Activated T-helper 1 cell treated with anti-CD3 and anti-CD28 coated beads, Interleukin-12 subunit alpha, Interleukin-12 subunit beta, Interleukin-2, Interleukin-4 antibody, amounts not matched to agents 30 ng/mL and 10 ng/mL and 1 ng/mL, durations not matched to agents 14 hours and 24 hours and 36 hours (primary cell): ENCODE data around the gene NPL. TPM values are rescaled to one million over a fixed set of nuclear protein-coding genes. Genes with fewer than 3 reads are reported as not detected.
A peak's percentile ranks its signal among the peaks of the same experiment; 100 is the strongest.

Source experiments
- DNase-seq: peaks from one replicate; pipeline ENCODE4 v3.0.0; 2021; ENCODE audit warnings: low spot score
- H3K27ac Mint-ChIP-seq: one replicate; pipeline ENCODE4 v1.8.0; 2021; ENCODE audit warnings: mild to moderate bottlenecking, mixed read lengths
- H3K27me3 Mint-ChIP-seq: one replicate; pipeline ENCODE4 v1.8.0; 2022; ENCODE audit warnings: mild to moderate bottlenecking, moderate library complexity, mixed read lengths; ENCODE audit not compliant: insufficient read depth
- H3K36me3 Mint-ChIP-seq: one replicate; pipeline ENCODE4 v1.8.0; 2021; ENCODE audit warnings: low read depth, mixed read lengths
- H3K4me1 Mint-ChIP-seq: one replicate; pipeline ENCODE4 v1.8.0; 2021; ENCODE audit warnings: low read depth, mixed read lengths
- H3K4me3 Mint-ChIP-seq: one replicate; pipeline ENCODE4 v1.8.0; 2021; ENCODE audit warnings: mild to moderate bottlenecking, moderate library complexity, mixed read lengths
- H3K9me3 Mint-ChIP-seq: one replicate; pipeline ENCODE4 v1.8.0; 2021; ENCODE audit warnings: mixed read lengths
- intact Hi-C: fragments of 100-400 bp; cut with micrococcal nuclease; formaldehyde crosslinking; loops from one replicate; pipeline ENCODE4 v1.15.1; 2024
- total RNA-seq: library from RNA; stranded (reverse); gene quantifications from 2 replicates; pipeline ENCODE4 v1.2.3, GENCODE V29; 2022

NPL gene
- total RNA-seq, 1 donor from 2014 or later = 6.9 TPM

GRCh38 chr1:182809414-182809957, 19.9 kb downstream of the NPL start:
- Mint-ChIP-seq H3K4me3 (no peak overlapping the region), H3K36me3 (no peaks in the 10 kb centered on the region), H3K9me3 (no peaks in the 10 kb centered on the region), H3K27me3 (no peaks in the 10 kb centered on the region), H3K27ac (no peak overlapping the region), H3K4me1 (no peaks in the 10 kb centered on the region)
- DNase-seq = no peak
- intact Hi-C loops = no loop called here

GRCh38 chr1:182811975-182812722, 22.6 kb downstream of the NPL start:
- H3K4me1 Mint-ChIP-seq = peaks cover 4% of the 10 kb centered on the region
- H3K27ac Mint-ChIP-seq = no peak overlapping the region
- no peaks in the 10 kb centered on the region for H3K27me3 Mint-ChIP-seq
- H3K9me3 Mint-ChIP-seq = no peaks in the 10 kb centered on the region
- intact Hi-C loops = no loop called here
- DNase-seq = no peak
- H3K36me3 Mint-ChIP-seq = peaks cover 2% of the 10 kb centered on the region
- no peak overlapping the region for H3K4me3 Mint-ChIP-seq

GRCh38 chr1:182816863-182817262, 27.3 kb downstream of the NPL start:
- Mint-ChIP-seq H3K4me3 (no peak overlapping the region), H3K36me3 (peaks cover 9% of the 10 kb centered on the region), H3K27me3 (no peaks in the 10 kb centered on the region), H3K4me1 (peaks cover 4% of the 10 kb centered on the region), H3K27ac (no peak overlapping the region), H3K9me3 (no peaks in the 10 kb centered on the region)
- intact Hi-C loops = no loop called here
- DNase-seq = no peak

- Mint-ChIP-seq H3K27ac (no peak overlapping the region), H3K27me3 (peaks cover 3% of the 10 kb centered on the region), H3K36me3 (peaks cover 13% of the 10 kb centered on the region), H3K9me3 (no peaks in the 10 kb centered on the region), H3K4me1 (peaks cover 4% of the 10 kb centered on the region), H3K4me3 (no peak overlapping the region)
- intact Hi-C loops = no loop called here
- no peak for DNase-seq
Observed at GRCh38 chr1:182817802-182818201, 28.2 kb downstream of the NPL start.

- Mint-ChIP-seq H3K4me3 (no peak overlapping the region), H3K36me3 (peaks cover 14% of the 10 kb centered on the region), H3K27me3 (peaks cover 6% of the 10 kb centered on the region), H3K27ac (no peak overlapping the region), H3K4me1 (no peaks in the 10 kb centered on the region), H3K9me3 (no peaks in the 10 kb centered on the region)
- DNase-seq = no peak
- intact Hi-C loops = no loop called here
Observed at GRCh38 chr1:182823220-182823619, 33.6 kb downstream of the NPL start.

- Mint-ChIP-seq H3K36me3 (peaks cover 7% of the 10 kb centered on the region), H3K9me3 (no peaks in the 10 kb centered on the region), H3K4me3 (no peak overlapping the region), H3K27ac (no peak overlapping the region), H3K27me3 (peaks cover 6% of the 10 kb centered on the region), H3K4me1 (no peaks in the 10 kb centered on the region)
- no peak for DNase-seq
- intact Hi-C loops = no loop called here
Observed at GRCh38 chr1:182826892-182827291, 37.3 kb downstream of the NPL start.

GRCh38 chr1:182829285-182829932, 39.8 kb downstream of the NPL start:
- H3K4me3 Mint-ChIP-seq = no peak overlapping the region
- H3K9me3 Mint-ChIP-seq = no peaks in the 10 kb centered on the region
- intact Hi-C loops = no loop called here
- peaks cover 3% of the 10 kb centered on the region for H3K36me3 Mint-ChIP-seq
- H3K27ac Mint-ChIP-seq = no peak overlapping the region
- no peaks in the 10 kb centered on the region for H3K4me1 Mint-ChIP-seq
- peaks cover 3% of the 10 kb centered on the region for H3K27me3 Mint-ChIP-seq
- no peak for DNase-seq

- no peaks in the 10 kb centered on the region for H3K9me3 Mint-ChIP-seq
Observed at GRCh38 chr1:182833271-182833670, 43.7 kb downstream of the NPL start.

GRCh38 chr1:182834326-182834725, 44.8 kb downstream of the NPL start:
- peaks cover 3% of the 10 kb centered on the region for H3K27me3 Mint-ChIP-seq
- no peak overlapping the region for H3K27ac Mint-ChIP-seq
- no peak for DNase-seq
- intact Hi-C loops = no loop called here
- H3K9me3 Mint-ChIP-seq = no peaks in the 10 kb centered on the region
- H3K36me3 Mint-ChIP-seq = no peaks in the 10 kb centered on the region
- H3K4me1 Mint-ChIP-seq = peaks cover 13% of the 10 kb centered on the region
- H3K4me3 Mint-ChIP-seq = no peak overlapping the region

More at GRCh38 chr1:182833271-182833670, 43.7 kb downstream of the NPL start:
- Mint-ChIP-seq H3K36me3 (no peaks in the 10 kb centered on the region), H3K27ac (no peak overlapping the region), H3K4me3 (no peak overlapping the region), H3K27me3 (peaks cover 3% of the 10 kb centered on the region), H3K4me1 (peaks cover 6% of the 10 kb centered on the region)
- no peak for DNase-seq
- intact Hi-C loops = no loop called here

- peaks cover 3% of the 10 kb centered on the region for H3K27me3 Mint-ChIP-seq
- no peak for DNase-seq
- H3K27ac Mint-ChIP-seq = no peak overlapping the region
- peaks cover 17% of the 10 kb centered on the region for H3K4me1 Mint-ChIP-seq
- H3K9me3 Mint-ChIP-seq = no peaks in the 10 kb centered on the region
- peaks cover 10% of the 10 kb centered on the region for H3K36me3 Mint-ChIP-seq
- intact Hi-C loops = loop anchor here (5.0 kb wide), 1 partner anchor 129 kb away; no protein-coding TSS in a partner anchor
- no peak overlapping the region for H3K4me3 Mint-ChIP-seq
Observed at GRCh38 chr1:182835806-182836205, 46.2 kb downstream of the NPL start.

GRCh38 chr1:182839209-182840066, 49.9 kb downstream of the NPL start, which contains the start of gene DHX9:
DHX9 (plus strand) TSS chr1:182839347; CDS start chr1:182842567, 3,220 bp downstream.
- Mint-ChIP-seq H3K9me3 (no peaks in the 10 kb centered on the region), H3K4me3 (peak within 1 kb of the TSS; percentile 94), H3K27me3 (peaks cover 3% of the 10 kb centered on the region), H3K4me1 (peaks cover 47% of the 10 kb centered on the region), H3K27ac (peak within 1 kb of the TSS; percentile 98), H3K36me3 (peaks cover 36% of the 10 kb centered on the region)
- peak; percentile 94 for DNase-seq
- intact Hi-C loops = loop anchor here (1.0 to 10.0 kb wide), 9 partner anchors 10 to 815 kb away; partner anchors contain the start of genes ARPC5 and NPL

GRCh38 chr1:182841368-182841988, 51.9 kb downstream of the NPL start:
- peaks cover 61% of the 10 kb centered on the region for H3K4me1 Mint-ChIP-seq
- H3K27me3 Mint-ChIP-seq = no peaks in the 10 kb centered on the region
- intact Hi-C loops = loop anchor here (10.0 kb wide), 2 partner anchors 793 to 817 kb away; partner anchors contain the start of gene ARPC5
- DNase-seq = no peak
- H3K36me3 Mint-ChIP-seq = peaks cover 53% of the 10 kb centered on the region
- H3K4me3 Mint-ChIP-seq = peak overlapping the region; percentile 94
- H3K27ac Mint-ChIP-seq = peak overlapping the region; percentile 70
- no peaks in the 10 kb centered on the region for H3K9me3 Mint-ChIP-seq
